Measurements from ENCODE around the gene LLGL1. TPM values are rescaled to one million over a fixed set of nuclear protein-coding genes. Genes with fewer than 3 reads are reported as not detected.

Gene LLGL1
- total RNA-seq, 1 donor from 2014 or later = 57.2 TPM

DNA sequence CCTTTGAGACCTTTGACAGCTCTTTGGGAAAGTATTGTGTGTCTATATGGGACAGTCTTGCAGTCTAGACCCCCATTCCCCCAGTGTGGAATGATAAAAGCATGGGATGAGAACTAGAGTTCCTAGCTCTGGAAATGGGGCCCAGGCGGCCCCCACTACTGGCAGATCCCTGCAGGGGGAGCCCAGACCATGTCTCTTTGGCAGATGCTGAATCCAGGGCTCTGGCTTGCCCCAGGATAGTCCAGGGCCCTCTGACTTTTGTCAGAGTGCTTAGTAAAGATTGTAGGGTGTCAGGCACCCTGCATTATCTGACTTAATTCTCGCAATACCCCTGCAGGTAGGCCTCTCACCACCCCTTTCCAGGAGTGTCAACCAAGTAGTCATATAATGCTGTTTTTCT, 33.5 kb upstream of the LLGL1 start:
- no peaks in the 10 kb centered on the region for H3K9me3 Mint-ChIP-seq (ENCODE audit: unreplicated experiment)
- H3K4me1 Mint-ChIP-seq (ENCODE audit: unreplicated experiment) = peaks cover 33% of the 10 kb centered on the region
- H3K27me3 Mint-ChIP-seq (ENCODE audit: unreplicated experiment) = peaks cover 2% of the 10 kb centered on the region
- no peak for DNase-seq (ENCODE audit: low spot score)
- TF ChIP-seq, protein P1, sequence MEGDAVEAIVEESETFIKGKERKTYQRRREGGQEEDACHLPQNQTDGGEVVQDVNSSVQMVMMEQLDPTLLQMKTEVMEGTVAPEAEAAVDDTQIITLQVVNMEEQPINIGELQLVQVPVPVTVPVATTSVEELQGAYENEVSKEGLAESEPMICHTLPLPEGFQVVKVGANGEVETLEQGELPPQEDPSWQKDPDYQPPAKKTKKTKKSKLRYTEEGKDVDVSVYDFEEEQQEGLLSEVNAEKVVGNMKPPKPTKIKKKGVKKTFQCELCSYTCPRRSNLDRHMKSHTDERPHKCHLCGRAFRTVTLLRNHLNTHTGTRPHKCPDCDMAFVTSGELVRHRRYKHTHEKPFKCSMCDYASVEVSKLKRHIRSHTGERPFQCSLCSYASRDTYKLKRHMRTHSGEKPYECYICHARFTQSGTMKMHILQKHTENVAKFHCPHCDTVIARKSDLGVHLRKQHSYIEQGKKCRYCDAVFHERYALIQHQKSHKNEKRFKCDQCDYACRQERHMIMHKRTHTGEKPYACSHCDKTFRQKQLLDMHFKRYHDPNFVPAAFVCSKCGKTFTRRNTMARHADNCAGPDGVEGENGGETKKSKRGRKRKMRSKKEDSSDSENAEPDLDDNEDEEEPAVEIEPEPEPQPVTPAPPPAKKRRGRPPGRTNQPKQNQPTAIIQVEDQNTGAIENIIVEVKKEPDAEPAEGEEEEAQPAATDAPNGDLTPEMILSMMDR (IDR thresholded peaks at IDR 0.05; ENCODE audit: unreplicated experiment) = no peak
- no peak overlapping the region for H3K4me3 Mint-ChIP-seq (ENCODE audit: unreplicated experiment)
- peaks cover 19% of the 10 kb centered on the region for H3K36me3 Mint-ChIP-seq (ENCODE audit: low read depth, unreplicated experiment)
- no peak overlapping the region for H3K27ac Mint-ChIP-seq (ENCODE audit: unreplicated experiment)

DNA sequence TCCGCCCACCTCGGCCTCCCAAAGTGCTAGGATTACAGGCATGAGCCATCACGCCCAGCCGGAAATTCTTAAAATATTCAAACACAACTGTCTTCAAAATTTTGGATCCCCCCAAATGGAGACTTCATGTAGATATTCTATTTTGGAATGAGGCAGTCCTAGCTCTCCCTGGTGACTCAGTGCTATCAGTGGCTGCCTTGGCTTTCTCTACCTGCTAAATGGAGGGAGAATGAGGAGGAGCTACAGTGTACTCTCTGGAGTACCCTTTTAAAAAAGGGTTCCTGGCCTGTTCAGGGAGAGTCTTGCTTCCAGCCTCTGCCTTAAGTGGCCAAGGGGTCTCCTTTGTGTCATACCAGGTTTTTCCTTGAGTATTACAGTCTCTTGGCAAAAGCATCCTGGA, 31.0 kb upstream of the LLGL1 start:
- Mint-ChIP-seq H3K27ac (ENCODE audit: unreplicated experiment) (no peak overlapping the region), H3K4me3 (ENCODE audit: unreplicated experiment) (no peak overlapping the region), H3K27me3 (ENCODE audit: unreplicated experiment) (peaks cover 2% of the 10 kb centered on the region), H3K36me3 (ENCODE audit: low read depth, unreplicated experiment) (peaks cover 29% of the 10 kb centered on the region), H3K9me3 (ENCODE audit: unreplicated experiment) (no peaks in the 10 kb centered on the region), H3K4me1 (ENCODE audit: unreplicated experiment) (peaks cover 17% of the 10 kb centered on the region)
- DNase-seq (ENCODE audit: low spot score) = no peak
- TF ChIP-seq, protein P1 (IDR thresholded peaks at IDR 0.05; ENCODE audit: unreplicated experiment) = no peak

DNA sequence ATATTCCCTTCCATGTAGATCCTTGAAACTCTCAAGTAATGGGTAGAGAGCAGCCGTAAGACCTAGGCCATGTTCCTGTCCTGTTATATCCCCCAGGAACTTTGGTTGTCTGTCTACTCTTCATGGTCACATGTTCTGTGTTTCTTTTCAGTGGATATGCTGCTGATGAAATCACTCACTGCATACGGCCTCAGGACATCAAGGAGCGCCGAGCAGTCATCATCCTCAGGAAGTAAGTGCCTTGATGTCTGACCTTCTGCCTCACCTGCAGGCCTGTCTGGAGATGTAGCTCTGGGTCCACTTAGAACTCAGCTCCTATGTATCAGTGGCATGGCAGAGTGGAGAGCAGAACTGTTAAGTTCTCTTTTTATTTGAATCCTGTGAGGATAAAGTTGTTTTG, 30.6 kb upstream of the LLGL1 start:
- Mint-ChIP-seq H3K9me3 (ENCODE audit: unreplicated experiment) (no peaks in the 10 kb centered on the region), H3K4me1 (ENCODE audit: unreplicated experiment) (peaks cover 13% of the 10 kb centered on the region), H3K4me3 (ENCODE audit: unreplicated experiment) (no peak overlapping the region), H3K27me3 (ENCODE audit: unreplicated experiment) (peaks cover 2% of the 10 kb centered on the region), H3K36me3 (ENCODE audit: low read depth, unreplicated experiment) (peaks cover 29% of the 10 kb centered on the region), H3K27ac (ENCODE audit: unreplicated experiment) (no peak overlapping the region)
- DNase-seq (ENCODE audit: low spot score) = no peak
- TF ChIP-seq, protein P1 (IDR thresholded peaks at IDR 0.05; ENCODE audit: unreplicated experiment) = no peak

DNA sequence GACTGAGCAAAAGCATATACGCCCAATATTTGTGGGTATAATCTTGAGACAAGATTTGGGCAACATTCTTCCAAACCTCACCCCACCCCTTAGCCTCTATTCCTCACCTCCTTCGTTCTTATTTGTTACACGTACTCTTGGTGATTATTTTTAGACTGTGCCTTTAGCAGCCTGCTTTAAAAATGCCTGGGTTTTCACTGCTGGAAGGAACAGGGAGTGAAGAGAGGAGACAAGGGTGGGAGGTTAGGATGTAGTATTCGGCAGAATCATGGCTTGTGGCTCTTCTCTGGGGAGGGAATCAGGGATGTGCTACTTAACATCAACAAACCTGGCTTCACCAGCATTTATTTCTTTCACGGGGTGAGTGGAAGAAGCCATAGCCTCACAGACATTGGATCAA, 30.2 kb upstream of the LLGL1 start:
- DNase-seq (ENCODE audit: low spot score) = no peak
- H3K4me3 Mint-ChIP-seq (ENCODE audit: unreplicated experiment) = no peak overlapping the region
- peaks cover 29% of the 10 kb centered on the region for H3K36me3 Mint-ChIP-seq (ENCODE audit: low read depth, unreplicated experiment)
- TF ChIP-seq, protein P1 (IDR thresholded peaks at IDR 0.05; ENCODE audit: unreplicated experiment) = no peak
- no peaks in the 10 kb centered on the region for H3K9me3 Mint-ChIP-seq (ENCODE audit: unreplicated experiment)
- H3K27me3 Mint-ChIP-seq (ENCODE audit: unreplicated experiment) = no peaks in the 10 kb centered on the region
- no peak overlapping the region for H3K27ac Mint-ChIP-seq (ENCODE audit: unreplicated experiment)
- peaks cover 11% of the 10 kb centered on the region for H3K4me1 Mint-ChIP-seq (ENCODE audit: unreplicated experiment)

DNA sequence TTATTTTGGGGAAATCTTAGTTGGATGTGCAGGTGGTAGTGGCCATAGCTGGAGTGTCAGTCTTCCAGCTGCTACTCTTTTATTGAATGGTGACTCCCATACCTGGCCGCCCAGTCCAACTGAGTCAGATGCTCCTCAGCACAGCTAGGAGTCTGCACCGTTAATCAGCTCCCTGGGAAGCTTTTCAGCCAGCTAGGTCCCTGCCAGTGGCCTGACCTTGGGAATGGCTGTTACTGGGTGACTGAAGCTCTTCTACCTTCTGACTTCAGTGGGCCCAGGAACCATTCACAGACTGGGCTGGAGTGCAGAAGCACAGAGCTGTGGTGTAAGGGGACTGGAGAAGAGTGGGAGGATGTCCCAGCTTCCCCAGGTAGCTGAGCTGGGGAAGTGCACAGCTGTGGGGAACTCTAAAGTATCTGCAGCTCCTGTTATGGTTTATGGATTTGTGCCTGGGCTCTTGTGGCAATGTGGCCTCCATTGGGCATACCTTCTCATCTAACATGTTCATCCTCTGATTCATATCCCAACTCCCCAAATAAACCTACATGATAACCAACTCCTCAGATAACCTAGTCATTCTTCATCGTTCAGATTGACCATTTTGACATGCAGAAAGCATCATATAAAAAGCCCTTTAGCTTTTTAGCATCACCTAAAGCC, 27.8 kb upstream of the LLGL1 start:
- no peaks in the 10 kb centered on the region for H3K4me1 Mint-ChIP-seq (ENCODE audit: unreplicated experiment)
- no peak overlapping the region for H3K27ac Mint-ChIP-seq (ENCODE audit: unreplicated experiment)
- DNase-seq (ENCODE audit: low spot score) = no peak
- H3K36me3 Mint-ChIP-seq (ENCODE audit: low read depth, unreplicated experiment) = peaks cover 29% of the 10 kb centered on the region
- peaks cover 2% of the 10 kb centered on the region for H3K27me3 Mint-ChIP-seq (ENCODE audit: unreplicated experiment)
- H3K9me3 Mint-ChIP-seq (ENCODE audit: unreplicated experiment) = no peaks in the 10 kb centered on the region
- TF ChIP-seq, protein P1 (IDR thresholded peaks at IDR 0.05; ENCODE audit: unreplicated experiment) = no peak
- peak overlapping the region; percentile 58 for H3K4me3 Mint-ChIP-seq (ENCODE audit: unreplicated experiment)
